ENCODE measurements around the gene AQP6.

AQP6 gene

GRCh38 chr12:49942921-49943624 is 29.7 kb upstream of the AQP6 start:
- no peak for DNase-seq (ENCODE audit: low read depth)

DNA sequence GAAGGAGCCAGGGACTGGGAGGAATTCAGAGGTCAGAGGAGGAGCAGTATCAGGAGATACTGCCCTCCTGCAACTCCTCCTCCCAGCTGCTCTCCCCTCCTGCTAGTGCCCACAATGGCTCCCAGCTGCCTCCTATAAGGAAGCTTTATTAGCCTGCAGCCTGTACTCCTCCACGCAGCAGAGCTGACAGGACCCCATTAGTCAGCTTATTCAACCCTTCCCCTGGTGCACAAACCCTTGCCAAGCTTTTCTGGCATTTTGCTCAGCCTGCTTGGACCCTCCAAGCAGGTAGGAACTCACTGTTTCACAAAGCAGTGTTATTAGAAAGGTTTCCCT is 29.2 kb upstream of the AQP6 start:
- no peak for DNase-seq (ENCODE audit: low read depth)

- DNase-seq (ENCODE audit: low read depth): no peak
Measured at GRCh38 chr12:49944046-49944445, 28.7 kb upstream of the AQP6 start.

DNA sequence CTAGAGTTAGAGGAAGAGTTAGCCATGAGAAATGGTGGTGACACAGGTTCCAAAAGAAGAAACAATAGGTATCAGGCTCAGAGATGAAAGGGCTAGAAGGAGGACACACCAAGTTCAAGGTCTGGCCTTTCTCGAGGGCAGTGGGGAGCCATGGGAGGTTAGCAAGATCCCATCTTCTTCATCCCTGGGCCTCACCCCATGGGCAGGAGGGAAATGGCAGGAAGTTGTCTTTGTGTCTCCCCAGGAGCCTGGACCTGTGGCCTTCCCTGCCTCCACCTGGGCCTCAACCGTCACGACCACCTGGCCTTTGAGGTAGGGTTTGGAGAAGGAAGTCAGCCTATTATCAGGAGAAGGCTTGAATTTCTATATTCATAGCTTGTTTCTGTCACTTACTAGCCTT is 28.0 kb upstream of the AQP6 start:
- DNase-seq (ENCODE audit: low read depth): no peak

- DNase-seq (ENCODE audit: low read depth): peak; percentile 77
Measured at GRCh38 chr12:49945394-49946080, 27.2 kb upstream of the AQP6 start.

- no peak for DNase-seq (ENCODE audit: low read depth)
Measured at GRCh38 chr12:49946086-49946485, 26.7 kb upstream of the AQP6 start.

GRCh38 chr12:49946497-49946896 is 26.2 kb upstream of the AQP6 start:
- DNase-seq (ENCODE audit: low read depth): no peak

DNA sequence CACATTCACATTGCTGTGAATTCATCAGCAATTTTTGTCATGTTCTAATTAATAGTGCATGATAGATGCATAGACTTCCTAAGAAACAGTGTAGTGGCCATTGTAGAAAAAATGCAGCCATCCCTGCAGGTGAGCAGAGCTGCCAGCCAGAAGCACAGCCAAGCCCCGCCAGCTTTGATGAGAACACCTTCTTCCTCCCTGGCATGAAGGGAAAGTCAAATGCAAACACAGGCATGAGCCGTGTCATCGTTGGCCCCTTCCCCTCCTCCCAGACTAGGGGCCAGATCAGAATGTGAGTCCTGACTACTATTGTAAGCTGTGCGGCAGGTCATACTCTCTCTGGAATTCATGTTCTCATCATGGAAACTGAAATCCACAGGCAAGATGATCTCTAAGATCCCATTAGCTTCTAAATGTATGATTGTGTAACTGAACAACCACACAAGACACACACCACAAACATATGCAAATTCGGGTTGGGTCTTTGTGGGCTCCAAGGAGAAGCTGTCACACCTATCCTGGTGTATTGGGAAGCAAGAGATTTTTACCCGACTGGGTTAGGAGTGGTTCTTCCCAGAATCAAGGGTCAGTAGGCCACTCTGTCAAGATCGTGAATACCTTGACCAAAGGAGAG is 25.0 kb upstream of the AQP6 start:
- no peak for DNase-seq (ENCODE audit: low read depth)

- DNase-seq (ENCODE audit: low read depth): no peak
Measured at GRCh38 chr12:49948866-49949845, 23.6 kb upstream of the AQP6 start.

DNA sequence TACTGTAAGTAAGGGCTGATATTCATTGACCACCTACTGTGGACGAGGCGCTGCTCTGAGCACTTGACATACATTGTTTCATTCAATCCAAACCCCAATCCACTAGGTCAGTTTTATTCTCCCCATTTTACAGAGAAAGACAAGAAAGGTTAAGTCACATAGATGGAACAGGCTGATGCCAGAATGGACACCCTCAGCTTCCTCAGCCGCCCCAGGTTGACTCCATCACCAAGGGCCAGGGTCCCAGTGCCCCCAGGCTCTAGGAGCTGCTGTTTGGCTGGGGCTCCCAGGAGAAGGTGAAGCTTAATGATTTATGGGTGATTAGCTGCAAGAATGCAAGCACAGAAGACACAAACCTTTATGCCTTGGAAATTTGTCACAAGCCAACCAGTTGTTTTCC is 22.9 kb upstream of the AQP6 start:
- no peak for DNase-seq (ENCODE audit: low read depth)

- no peak for DNase-seq (ENCODE audit: low read depth)
Measured at GRCh38 chr12:49950273-49951251, 22.2 kb upstream of the AQP6 start, which contains the start of gene AQP2. Gene AQP2, plus strand, starts transcription at chr12:49950737. Its CDS starts 94 bp downstream, at chr12:49950831.

DNA sequence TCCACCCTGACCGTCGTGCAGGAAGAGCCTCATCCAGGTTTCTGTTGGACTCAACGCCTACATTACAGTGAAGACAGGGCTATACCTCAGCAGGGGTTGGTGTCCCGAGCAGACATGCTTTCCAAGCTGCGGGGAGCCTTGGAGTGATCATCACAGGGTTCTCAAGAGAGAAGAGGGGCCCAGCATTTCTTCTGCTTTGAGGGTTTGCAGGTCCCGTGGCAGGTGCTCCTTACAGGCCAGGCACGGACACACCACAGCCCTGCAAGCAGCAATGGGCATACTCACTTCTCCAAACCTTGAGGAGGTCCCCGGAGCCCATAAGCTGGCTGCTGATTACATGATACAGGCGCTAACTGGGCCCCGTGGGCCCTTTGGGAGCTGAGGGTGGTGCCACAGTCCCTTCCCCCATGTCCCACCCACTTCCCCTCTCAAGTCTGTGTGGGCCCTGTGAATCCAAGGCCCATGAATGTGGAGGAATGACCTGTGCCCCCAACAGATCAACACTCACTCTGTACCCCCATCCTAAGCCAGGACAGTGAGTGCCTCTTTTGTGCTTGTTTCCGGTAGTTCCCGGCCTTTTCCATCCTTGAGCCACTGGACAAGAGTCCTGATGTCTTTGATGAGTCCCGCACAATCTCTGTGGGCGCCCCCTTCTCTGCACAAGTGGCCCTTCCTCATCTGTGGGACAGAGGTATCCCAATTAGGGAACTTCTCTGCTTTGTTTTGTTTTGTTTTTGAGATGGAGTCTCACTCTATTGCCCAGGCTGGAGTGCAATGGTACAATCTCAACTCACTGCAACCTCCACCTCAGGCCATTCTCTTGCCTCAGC is 21.1 kb upstream of the AQP6 start:
- DNase-seq (ENCODE audit: low read depth): no peak

GRCh38 chr12:49952391-49953055 is 20.2 kb upstream of the AQP6 start:
- no peak for DNase-seq (ENCODE audit: low read depth)

- no peak for DNase-seq (ENCODE audit: low read depth)
Measured at GRCh38 chr12:49953151-49953550, 19.6 kb upstream of the AQP6 start.

- DNase-seq (ENCODE audit: low read depth): no peak
Measured at GRCh38 chr12:49953961-49954846, 18.5 kb upstream of the AQP6 start.

GRCh38 chr12:49954863-49955830 is 17.6 kb upstream of the AQP6 start:
- DNase-seq (ENCODE audit: low read depth): no peak

Measured in stimulated activated CD8-positive, alpha-beta memory T cell treated with anti-CD3 and anti-CD28 coated beads, Interleukin-4, amount 100 ng/mL, for 24 hours (primary cell).